NOMO-1 treated with DMSO at 0.1 percent for 48 hours (cell line): Measurements from ENCODE around the gene AMDHD1.

ENCODE experiments used
- DNase-seq: peaks from one replicate; lab custom pipeline; 2025; ENCODE audit not compliant: unreplicated experiment; lab: John Stamatoyannopoulos, UW

Gene AMDHD1, protein sequence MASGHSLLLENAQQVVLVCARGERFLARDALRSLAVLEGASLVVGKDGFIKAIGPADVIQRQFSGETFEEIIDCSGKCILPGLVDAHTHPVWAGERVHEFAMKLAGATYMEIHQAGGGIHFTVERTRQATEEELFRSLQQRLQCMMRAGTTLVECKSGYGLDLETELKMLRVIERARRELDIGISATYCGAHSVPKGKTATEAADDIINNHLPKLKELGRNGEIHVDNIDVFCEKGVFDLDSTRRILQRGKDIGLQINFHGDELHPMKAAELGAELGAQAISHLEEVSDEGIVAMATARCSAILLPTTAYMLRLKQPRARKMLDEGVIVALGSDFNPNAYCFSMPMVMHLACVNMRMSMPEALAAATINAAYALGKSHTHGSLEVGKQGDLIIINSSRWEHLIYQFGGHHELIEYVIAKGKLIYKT

DNA sequence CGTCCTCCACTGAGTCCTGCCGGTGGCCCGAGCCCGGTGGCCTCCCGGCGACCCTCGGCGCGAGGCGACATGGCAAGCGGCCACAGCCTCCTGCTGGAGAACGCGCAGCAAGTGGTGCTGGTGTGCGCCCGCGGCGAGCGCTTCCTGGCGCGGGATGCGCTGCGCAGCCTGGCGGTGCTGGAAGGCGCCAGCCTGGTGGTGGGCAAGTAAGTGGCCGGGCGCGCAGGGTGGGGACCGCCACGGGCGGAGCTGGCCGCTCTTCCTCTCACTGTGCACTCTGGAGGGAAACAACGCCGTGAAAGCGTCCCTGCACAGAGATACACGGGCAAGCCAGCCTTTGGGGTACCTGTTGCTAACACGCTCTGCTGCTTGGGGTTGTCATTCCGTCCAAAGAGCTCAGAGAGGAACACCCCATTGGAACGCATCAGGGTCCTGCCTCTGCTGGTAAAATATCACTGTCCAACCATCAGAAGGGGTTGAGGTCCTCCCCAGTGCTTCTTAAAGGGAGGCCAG is at the start of gene AMDHD1:
TSS of gene AMDHD1 (plus strand) at position 2 of the 513 bp plus-strand sequence. CDS start at position 70, 68 bp downstream.
- peak; percentile 46 for DNase-seq

DNA sequence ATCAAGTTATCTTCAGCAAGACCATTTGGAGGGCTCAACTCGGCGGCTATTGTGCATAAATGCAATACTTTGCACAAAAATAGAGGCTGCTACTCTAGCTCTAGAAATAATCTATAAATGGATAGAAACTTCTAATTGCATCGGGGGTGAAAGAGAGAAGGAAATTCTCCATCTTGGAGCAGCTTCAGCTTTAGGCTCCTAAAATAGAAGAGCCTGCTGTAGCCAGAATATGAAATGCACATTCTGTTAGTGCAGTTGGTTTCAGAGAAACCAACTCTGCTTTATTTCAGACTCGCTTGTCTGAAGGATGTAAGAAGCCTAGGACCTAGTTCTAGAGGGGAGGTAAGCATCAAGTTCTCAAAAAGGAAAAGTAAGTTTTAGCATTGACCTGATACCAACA is 46.3 kb upstream of the AMDHD1 start:
- DNase-seq, result no peak

DNA sequence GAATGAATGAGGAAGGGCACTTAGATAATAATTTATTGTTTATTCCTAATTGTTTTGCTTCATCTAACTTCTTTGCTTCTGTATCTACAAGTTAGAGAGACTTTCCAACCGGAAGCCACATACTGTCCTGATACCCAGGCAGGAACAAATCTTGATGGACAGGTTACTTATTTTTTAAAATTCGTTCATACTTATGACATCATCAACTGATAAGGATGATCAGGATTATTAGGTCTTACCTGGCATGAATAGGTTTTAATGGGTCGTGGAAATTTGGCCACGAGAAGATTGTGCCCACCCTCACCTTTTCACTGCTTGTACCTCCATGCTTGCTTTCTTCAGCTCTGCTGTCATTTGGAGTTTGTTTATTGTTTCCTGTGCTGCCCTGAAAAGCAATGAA is 45.0 kb upstream of the AMDHD1 start:
- no peak for DNase-seq

DNA sequence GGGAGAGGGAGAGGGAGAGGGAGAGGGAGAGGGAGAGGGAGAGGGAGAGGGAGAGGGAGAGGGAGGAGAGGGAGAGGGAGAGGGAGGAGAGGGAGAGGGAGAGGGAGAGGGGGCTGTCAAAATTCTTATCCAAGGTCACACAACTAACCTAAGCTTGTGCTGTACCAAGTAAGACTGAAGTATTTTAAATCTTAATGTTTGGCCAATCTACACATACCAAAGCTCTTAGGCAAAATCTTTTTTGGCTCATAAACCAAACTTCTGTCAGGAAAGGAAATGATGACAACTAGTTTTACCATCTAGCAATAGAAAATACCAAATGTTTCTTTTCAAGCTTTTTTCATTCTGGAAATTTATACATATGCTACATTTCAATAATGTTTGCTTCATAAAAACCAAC is 34.6 kb upstream of the AMDHD1 start:
- DNase-seq, result no peak

DNA sequence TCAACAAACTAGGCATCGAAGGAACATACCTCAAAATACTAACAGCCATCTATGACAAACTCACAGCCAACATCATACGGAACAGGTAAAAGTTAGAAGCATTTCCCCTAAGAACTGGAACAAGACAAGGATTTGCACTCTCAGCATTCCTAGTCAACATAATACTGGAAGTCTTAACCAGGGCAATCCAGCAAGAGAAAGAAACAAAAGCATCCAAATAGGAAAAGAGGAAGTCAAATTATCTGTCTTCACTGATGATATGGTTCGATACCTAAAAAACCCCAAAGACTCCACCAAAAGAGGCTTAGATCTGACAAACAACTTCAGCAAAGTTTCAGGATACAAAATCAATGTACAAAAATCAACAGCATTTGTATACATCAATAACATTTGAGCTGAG is 33.3 kb upstream of the AMDHD1 start:
- DNase-seq, result no peak

DNA sequence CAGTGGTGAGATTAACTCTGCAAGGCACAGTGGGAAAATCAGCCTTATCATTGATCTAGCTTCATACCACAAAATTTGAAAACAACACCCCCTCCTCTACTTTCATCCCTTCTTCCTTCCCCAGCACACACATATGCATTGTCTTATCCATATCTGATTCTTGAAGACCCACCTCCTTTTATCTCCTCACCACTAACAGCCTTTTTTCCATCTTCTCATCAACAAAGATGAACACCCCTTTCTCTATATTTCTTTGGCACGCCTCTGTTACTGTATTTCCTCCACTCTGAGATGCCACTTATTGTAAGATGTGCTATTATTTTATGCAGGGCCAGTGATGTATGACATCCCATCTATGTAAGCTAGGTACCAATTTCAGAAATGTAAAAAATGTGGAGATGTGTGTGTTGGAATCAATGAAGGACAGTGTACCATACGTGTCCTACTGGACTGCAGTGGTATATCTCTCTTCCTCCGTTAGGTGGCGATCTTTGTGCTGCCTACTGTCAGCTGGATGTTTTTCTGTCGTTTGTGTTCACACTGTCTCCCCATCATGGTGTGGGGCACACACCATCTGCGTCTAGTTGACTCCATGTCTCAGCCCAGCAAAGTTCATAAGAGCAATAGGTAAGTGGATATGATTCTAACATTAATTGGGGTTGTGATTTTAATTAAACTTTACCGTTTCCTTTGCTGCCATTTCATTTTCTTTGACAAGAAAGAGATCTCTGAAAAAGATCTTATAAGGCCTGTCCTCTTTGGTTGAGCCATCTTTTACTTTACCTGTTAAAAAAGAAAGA is 24.7 kb upstream of the AMDHD1 start:
- DNase-seq, result peak; percentile 53

DNA sequence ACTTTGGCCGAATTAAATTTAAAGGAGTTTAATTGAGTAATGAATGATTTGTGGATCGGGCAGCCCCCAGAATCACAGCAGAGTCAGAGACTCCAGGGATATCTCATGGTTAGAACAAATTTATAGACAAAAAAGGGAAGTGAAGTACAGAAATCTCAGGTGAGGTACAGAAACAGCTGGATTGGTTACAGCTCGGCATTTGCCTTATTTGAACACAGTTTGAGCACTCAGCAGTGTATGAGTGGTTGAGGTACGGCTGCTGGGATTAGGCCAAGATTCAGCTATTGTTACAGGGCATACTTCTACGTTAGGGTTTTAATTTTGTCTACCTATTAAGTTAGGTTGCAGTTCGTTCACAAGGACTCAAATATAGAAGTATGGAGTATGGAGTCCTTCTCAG is 24.0 kb upstream of the AMDHD1 start:
- no peak for DNase-seq

DNA sequence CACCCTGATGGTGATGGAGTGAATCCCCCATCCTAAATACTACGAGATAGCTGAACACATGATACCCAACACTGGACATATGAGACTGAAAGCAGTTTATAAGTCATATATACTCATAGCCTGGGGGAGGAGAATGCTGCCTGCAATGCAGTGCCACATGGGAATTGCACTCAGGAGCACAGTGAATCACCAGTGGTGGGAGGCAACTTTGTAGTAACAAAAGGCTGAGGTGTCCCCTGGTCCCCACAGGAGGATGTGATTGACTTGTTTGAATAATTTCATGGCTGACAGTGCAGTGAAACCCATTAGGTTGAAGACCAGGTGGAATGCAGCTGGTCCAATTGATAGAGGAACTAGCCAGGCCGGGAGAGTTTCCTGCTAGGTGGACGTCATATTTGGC is 20.9 kb upstream of the AMDHD1 start:
- DNase-seq, result peak; percentile 57

DNA sequence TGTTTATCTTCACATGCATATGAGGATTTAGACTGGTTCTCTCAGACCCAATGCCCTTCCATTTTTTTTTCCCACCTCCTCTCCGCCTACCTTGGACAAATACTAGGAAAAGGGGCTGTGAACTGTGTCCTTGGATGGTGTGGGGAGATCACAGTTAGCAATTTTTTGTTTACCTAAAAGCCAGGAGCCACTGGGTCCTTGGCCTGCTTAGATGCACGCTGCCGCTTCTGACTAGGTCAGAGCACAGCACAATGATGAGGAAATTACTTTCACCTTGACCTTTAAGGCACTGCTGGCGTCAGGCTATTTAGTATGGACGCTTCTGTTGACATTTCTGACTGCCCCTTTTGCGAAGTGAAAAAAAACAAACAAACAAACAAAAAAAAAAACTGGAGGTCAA is 2.6 kb upstream of the AMDHD1 start:
- no peak for DNase-seq

DNA sequence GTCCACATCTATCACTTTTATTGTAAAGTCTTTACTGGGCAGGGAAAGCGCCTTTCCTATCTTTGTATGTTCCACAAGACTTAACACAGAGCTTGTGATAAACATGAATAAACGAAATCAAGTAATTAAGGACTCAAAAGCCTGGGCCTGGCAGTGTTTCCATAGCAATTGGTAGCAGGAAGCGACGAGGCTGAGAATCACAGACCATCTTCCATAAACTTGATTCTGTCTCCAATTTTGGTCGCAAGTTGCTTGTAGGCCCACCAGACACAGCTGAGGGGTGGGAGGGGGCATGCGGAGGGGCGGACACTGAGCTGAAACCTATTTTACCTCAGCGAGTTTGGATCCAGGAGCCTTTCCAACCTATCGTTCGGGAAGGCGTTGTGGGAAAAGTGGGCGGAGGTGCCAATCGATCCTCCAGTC is 1.0 kb upstream of the AMDHD1 start:
- no peak for DNase-seq

DNA sequence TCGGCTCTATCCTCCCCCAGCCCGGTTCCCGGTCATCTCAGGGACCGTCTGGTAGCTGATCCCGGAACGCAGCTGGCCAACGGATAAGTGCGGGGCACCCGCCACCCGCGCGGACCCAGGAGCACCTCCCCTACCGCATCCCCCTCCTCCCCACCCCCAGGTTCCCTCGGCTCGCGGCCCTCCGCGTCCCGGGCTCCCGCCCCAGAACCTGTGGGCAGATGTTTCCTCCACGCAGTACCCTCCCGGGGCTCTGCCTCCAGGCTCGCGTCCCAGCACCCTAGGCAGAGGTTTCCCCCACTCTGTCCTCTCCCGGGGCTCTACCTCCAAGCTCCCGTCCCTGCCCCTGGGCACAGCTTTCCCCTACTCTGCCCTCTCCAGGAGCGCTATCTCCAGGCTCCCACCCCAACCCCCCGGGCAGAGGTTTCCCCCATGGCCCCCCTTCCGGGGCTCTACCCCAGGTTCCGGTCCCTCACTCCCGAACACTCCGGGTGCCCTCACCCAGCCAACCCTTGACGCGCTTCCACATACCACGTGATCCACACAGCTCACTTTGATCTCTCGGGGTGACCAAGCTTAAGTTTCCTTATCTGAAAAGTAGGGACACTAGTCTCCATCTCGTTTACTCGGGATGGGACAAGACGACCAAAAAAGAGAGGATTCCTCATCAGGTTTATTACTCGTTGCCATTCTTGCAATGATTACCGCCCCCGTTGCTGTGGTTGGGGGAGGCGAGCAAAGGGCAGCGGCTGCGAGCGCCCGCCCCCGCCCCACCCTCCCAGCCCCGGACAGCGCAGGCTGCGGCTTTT is 404 bp upstream of the AMDHD1 start, which contains the start of gene CCDC38:
TSS of gene CCDC38 (minus strand) at position 91 of the 806 bp plus-strand sequence. CDS start 6,105 bp downstream, outside the sequence.
- DNase-seq, result peak; percentile 67

DNA sequence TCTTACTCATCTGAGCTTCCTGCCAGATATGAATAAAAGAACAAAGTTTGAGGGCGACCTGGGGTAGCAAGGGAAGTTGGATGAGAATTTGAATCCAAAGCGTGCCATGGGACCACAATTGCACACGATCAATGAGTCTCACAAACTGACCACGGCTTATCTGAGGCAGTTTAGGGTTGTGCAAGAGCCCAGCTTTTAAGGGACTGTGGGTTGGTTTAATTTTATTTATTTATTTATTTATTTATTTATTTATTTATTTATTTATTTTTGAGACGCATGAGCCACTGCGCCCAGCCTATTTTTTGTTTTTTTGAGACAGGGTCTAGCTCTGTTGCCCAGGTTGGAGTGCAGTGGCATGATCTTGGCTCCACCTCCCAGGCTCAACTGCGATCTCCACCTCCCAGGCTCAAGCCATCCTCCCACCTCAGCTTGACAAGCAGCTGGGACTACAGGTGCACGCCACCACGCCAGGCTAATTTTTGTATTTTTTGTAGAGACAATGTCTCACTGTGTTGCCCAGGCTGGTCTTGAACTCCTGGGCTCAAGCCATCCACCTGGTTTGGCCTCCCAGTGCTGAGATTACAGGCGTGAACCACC is 1.1 kb downstream of the AMDHD1 start:
- DNase-seq, result no peak

DNA sequence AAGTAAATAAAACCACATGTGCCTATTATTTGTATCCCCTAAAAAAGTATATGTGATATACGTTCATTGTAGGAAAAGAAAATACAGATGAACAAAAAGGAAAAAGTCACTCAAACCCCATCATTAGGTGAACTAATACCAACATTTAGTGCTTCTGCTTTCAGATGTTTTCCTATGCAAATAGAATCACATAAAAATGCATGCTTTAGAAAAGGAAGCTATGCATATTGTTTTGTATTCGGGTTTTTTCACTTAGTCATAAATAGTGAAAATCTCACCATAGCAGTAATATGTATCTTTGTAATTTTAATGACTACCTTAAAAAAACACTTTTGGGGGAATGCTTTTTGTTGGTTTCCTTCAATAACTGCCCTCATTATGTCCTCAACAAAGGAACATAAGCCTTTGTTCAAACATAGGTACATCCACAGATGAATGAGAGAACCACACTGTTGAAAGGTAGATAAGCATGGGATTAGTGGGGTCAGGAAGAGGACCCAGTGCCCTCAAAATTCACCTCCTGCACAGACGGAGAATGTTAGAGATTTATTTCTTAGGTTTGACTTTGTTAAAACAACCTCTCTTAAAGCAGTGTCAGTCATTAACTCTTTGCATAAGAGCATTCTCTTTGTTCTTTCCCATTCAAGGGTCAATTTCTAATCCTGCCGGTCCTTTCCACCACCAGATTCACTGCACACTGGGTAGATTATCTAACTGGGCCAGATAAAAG is 6.5 kb downstream of the AMDHD1 start:
- no peak for DNase-seq

DNA sequence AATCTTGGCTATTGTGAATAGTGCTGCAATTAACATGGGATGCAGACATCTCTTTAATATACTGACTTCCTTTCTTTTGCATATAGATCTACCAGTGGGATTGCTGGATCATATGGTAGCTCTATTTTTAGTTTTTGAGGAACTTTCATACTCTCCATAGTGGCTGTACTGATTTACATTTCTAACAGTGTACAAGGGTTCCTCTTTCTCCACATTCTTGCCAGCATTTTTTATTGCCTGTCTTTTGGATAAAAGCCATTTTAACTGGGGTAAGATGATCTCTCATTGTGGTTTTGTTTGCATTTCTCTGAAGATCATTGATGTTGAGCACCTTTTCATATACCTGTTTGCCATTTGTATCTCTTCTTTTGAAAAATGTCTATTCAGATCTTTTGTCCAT is 8.4 kb downstream of the AMDHD1 start:
- peak; percentile 72 for DNase-seq

DNA sequence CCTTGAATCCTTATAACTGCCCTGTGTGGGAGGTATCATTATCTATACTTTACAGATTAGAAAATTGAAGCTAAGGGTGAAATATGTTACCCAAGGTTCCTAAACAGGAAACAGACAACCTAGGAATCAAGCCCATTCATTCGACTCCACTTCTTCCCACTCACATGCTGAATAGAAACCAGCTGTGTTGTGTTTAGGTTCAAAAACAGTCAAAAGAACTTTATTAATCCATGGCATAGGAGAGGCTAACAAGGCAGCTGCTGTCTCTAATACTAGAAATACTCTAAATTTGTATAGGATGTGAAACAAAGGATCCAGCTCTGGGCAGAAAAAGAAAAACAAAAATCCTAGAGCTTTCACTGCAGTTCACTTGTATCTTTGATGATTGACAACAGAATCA is 9.9 kb downstream of the AMDHD1 start:
- DNase-seq, result no peak

DNA sequence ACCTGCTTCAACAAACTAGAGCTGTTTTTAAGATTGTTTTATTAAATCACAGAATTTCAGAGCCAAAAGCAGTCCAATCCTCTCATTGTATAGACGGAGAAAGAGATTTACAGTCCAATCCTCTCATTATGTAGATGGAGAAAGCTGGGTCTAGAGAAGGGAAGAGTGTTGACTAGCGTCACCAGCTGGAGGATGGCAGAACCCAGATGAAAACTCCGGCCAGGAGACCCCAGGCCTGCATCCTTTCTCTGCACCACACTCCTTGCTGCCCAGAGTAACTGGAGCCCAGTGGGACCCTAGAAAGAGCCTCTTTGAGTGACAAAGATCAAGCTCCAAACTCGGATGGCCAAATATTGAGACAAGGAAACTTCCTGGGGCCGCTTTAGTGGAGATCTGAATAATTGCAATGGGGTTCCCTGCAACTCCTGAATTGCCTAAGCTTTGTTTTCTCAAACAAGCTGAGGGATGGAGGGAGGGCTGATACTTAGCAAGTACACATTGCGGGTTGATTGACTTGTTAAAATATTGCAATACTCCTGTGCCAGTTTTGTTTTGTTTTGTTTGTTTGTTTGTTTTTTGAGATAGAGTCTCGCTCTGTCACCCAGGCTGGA is 12.5 kb downstream of the AMDHD1 start:
- no peak for DNase-seq

DNA sequence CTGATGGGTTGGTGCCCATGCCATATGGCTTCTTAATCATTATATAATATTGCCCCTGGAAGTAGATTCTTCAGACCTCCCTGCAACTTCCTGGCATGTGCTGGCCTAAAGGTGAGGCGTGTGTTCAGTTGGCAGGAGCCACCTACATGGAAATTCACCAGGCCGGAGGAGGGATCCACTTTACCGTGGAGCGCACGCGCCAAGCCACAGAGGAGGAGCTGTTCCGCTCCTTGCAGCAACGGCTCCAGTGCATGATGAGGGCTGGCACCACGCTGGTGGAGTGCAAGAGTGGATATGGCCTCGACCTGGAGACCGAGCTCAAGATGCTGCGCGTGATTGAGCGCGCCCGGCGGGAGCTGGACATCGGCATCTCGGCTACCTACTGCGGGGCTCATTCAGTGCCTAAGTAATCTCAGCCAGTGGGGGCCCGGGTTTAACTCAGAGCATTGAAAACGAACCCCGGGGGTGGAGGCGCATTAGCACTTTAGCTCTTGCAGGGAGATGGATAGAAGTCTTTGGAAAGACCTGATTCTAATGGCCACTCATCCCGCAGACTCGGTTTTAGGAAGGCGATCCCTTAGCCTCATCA is 13.5 kb downstream of the AMDHD1 start:
- no peak for DNase-seq

DNA sequence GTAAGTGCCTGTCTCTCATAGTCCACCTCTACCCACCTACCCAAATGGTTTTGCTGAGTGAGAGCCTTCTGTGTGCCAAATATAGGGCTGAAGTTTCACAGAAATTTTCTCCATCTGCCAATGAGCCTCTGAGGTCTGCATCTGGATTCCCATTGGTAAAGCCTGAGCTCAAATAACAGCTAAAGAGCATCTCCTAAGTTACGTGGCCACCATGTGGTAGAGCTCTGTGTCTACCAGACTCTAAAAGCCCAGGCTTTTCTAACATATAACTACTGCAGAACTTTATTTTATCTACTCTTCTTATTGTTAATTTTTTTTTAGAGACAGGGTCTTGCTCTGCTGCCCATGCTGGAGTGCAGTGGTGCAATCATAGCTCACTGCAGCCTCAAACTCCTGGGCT is 16.0 kb downstream of the AMDHD1 start:
- peak; percentile 21 for DNase-seq

DNA sequence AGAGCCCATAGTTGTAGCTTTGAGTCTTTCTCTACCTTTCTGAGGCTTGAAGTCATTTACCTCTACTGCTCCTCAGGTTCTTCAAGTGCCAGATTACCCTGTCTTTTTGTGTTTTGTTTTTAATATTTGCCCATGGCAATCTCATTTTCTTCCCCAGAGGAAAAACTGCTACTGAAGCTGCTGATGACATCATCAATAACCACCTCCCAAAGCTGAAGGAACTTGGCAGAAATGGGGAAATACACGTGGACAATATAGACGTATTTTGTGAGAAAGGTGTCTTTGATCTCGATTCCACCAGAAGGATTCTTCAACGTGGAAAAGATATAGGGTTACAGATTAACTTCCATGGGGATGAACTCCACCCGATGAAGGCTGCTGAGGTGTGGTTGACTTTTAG is 17.1 kb downstream of the AMDHD1 start:
- no peak for DNase-seq
